ENCODE measurements around the gene CHST12.

The CHST12 gene

DNA sequence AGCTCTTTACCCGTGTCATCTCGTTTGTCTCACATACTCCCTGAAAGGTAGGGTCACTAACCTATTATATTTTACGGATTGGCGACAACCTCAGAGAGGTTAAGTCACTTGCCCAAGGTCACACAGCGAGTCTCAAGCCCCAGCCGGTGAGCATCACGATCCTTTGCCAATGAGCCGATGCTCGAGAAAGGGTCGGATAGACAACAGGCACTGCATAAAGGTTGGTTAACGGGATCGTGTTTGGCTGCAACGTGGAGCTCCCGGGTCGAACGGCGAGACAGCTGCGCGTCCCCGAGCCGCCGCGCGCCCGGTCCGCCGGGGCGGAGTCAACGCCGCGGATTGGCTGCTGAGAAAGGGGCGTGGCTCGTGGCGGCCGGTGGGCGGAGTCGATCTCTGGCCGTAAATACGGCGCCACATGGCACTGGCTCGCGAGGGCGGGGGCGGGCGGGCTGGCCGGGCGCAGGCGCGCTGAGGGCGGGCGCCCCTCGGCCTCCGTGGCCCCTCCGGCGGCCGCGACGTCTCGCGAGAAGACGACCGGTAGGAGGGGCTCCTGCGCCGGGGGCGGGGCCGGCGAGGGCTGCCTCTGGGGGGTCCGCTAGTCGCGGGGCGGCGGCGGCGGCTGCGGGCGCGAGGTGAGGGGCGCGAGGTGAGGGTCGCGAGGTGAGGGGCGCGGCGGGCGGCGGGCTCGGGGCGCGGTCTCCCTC is at the start of gene CHST12:
TSS of gene CHST12 (plus strand) at position 598 of the 704 bp plus-strand sequence. CDS start 29,029 bp downstream, outside the sequence.
- Histone ChIP-seq H3K36me3 (ENCODE audit: control insufficient read depth, insufficient read depth, low read length) (no peaks in the 10 kb centered on the region), H3K9me3 (ENCODE audit: control insufficient read depth, insufficient read depth, low read length) (no peaks in the 10 kb centered on the region), H3K27me3 (ENCODE audit: control insufficient read depth, insufficient read depth, low read length) (no peaks in the 10 kb centered on the region), H3K4me3 (ENCODE audit: low read depth, low read length) (peak within 1 kb of the TSS; percentile 95), H3K9ac (ENCODE audit: low read depth, low read length) (peak within 1 kb of the TSS; percentile 54), H3K4me1 (ENCODE audit: control insufficient read depth, insufficient read depth, low read length) (peaks cover 6% of the 10 kb centered on the region)

DNA sequence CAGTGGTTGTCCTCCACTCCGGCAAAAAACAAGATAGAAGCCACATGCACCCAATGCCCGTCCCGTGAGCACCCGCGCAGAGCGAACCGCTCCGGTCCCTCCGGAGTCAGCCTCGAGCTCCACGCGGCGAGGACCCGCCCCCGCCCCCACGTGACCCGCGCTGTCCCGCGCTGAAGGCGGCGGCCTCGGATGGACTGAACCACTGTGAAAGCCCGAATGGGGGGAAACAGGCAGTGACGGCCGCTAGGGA is 49.5 kb upstream of the CHST12 start:
- H3K9ac ChIP-seq (ENCODE audit: low read depth, low read length) = peak overlapping the region; percentile 98
- H3K36me3 ChIP-seq (ENCODE audit: control insufficient read depth, insufficient read depth, low read length) = peaks cover 15% of the 10 kb centered on the region
- H3K27me3 ChIP-seq (ENCODE audit: control insufficient read depth, insufficient read depth, low read length) = no peaks in the 10 kb centered on the region
- H3K4me1 ChIP-seq (ENCODE audit: control insufficient read depth, insufficient read depth, low read length) = peaks cover 2% of the 10 kb centered on the region
- H3K9me3 ChIP-seq (ENCODE audit: control insufficient read depth, insufficient read depth, low read length) = no peaks in the 10 kb centered on the region
- peak overlapping the region; percentile 83 for H3K4me3 ChIP-seq (ENCODE audit: low read depth, low read length)

- no peaks in the 10 kb centered on the region for H3K9me3 ChIP-seq (ENCODE audit: control insufficient read depth, insufficient read depth, low read length)
- H3K36me3 ChIP-seq (ENCODE audit: control insufficient read depth, insufficient read depth, low read length) = peaks cover 20% of the 10 kb centered on the region
- peak within 1 kb of the TSS; percentile 98 for H3K9ac ChIP-seq (ENCODE audit: low read depth, low read length)
- H3K4me1 ChIP-seq (ENCODE audit: control insufficient read depth, insufficient read depth, low read length) = peaks cover 2% of the 10 kb centered on the region
- no peaks in the 10 kb centered on the region for H3K27me3 ChIP-seq (ENCODE audit: control insufficient read depth, insufficient read depth, low read length)
- H3K4me3 ChIP-seq (ENCODE audit: low read depth, low read length) = peak within 1 kb of the TSS; percentile 83
These were observed 49.0 kb upstream of the CHST12 start, which contains the start of gene EIF3B for GRCh38 chr7:2354186-2354938. TSS of gene EIF3B (plus strand) at chr7:2354827. CDS start at chr7:2354922, 95 bp downstream.

GRCh38 chr7:2354939-2355704 is 48.3 kb upstream of the CHST12 start:
- H3K9me3 ChIP-seq (ENCODE audit: control insufficient read depth, insufficient read depth, low read length) = no peaks in the 10 kb centered on the region
- H3K36me3 ChIP-seq (ENCODE audit: control insufficient read depth, insufficient read depth, low read length) = peaks cover 20% of the 10 kb centered on the region
- peak overlapping the region; percentile 96 for H3K9ac ChIP-seq (ENCODE audit: low read depth, low read length)
- H3K4me1 ChIP-seq (ENCODE audit: control insufficient read depth, insufficient read depth, low read length) = peaks cover 2% of the 10 kb centered on the region
- no peaks in the 10 kb centered on the region for H3K27me3 ChIP-seq (ENCODE audit: control insufficient read depth, insufficient read depth, low read length)
- H3K4me3 ChIP-seq (ENCODE audit: low read depth, low read length) = peak overlapping the region; percentile 83

- Histone ChIP-seq H3K27me3 (ENCODE audit: control insufficient read depth, insufficient read depth, low read length) (no peaks in the 10 kb centered on the region), H3K36me3 (ENCODE audit: control insufficient read depth, insufficient read depth, low read length) (peaks cover 23% of the 10 kb centered on the region), H3K4me1 (ENCODE audit: control insufficient read depth, insufficient read depth, low read length) (peaks cover 2% of the 10 kb centered on the region), H3K9ac (ENCODE audit: low read depth, low read length) (peak overlapping the region; percentile 96), H3K4me3 (ENCODE audit: low read depth, low read length) (peak overlapping the region; percentile 83), H3K9me3 (ENCODE audit: control insufficient read depth, insufficient read depth, low read length) (no peaks in the 10 kb centered on the region)
These were observed 47.8 kb upstream of the CHST12 start for GRCh38 chr7:2355705-2356008.

- H3K9ac ChIP-seq (ENCODE audit: low read depth, low read length) = no peak overlapping the region
- H3K4me3 ChIP-seq (ENCODE audit: low read depth, low read length) = no peak overlapping the region
These were observed 46.2 kb upstream of the CHST12 start for GRCh38 chr7:2357165-2357564.

GRCh38 chr7:2357571-2357970 is 45.8 kb upstream of the CHST12 start:
- Histone ChIP-seq H3K27me3 (ENCODE audit: control insufficient read depth, insufficient read depth, low read length) (no peaks in the 10 kb centered on the region), H3K9me3 (ENCODE audit: control insufficient read depth, insufficient read depth, low read length) (no peaks in the 10 kb centered on the region), H3K4me1 (ENCODE audit: control insufficient read depth, insufficient read depth, low read length) (peaks cover 2% of the 10 kb centered on the region), H3K36me3 (ENCODE audit: control insufficient read depth, insufficient read depth, low read length) (peaks cover 36% of the 10 kb centered on the region), H3K4me3 (ENCODE audit: low read depth, low read length) (no peak overlapping the region), H3K9ac (ENCODE audit: low read depth, low read length) (no peak overlapping the region)

More at GRCh38 chr7:2357165-2357564, 46.2 kb upstream of the CHST12 start:
- Histone ChIP-seq H3K27me3 (ENCODE audit: control insufficient read depth, insufficient read depth, low read length) (no peaks in the 10 kb centered on the region), H3K4me1 (ENCODE audit: control insufficient read depth, insufficient read depth, low read length) (peaks cover 2% of the 10 kb centered on the region), H3K9me3 (ENCODE audit: control insufficient read depth, insufficient read depth, low read length) (no peaks in the 10 kb centered on the region), H3K36me3 (ENCODE audit: control insufficient read depth, insufficient read depth, low read length) (peaks cover 32% of the 10 kb centered on the region)

DNA sequence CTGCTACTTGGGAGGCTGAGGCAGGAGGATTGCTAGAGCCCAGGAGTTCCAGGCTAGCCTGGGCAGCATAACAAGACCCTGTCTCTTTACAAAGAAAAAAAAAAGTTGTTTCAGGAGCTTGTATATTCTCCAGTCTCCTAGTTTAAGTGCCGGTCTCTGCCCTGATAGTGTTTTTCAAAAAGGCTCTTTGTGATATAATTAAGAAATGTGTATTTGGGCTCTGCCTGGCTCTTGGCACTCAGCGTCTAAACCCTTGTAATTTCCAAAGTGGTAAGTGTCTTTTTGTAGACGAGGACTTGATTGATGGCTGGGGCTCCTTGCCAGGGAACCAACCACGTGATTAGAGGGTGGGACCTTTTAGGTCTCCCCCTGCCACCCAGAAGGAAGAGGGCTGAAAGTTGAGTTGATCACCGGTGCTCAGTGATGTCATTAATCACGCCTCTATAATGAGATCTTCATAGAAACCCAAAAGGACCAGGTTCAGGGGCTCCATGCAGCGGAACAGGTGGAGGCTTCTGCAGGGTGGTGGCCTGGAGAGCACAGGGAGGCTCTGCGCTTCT is 44.4 kb upstream of the CHST12 start:
- Histone ChIP-seq H3K36me3 (ENCODE audit: control insufficient read depth, insufficient read depth, low read length) (peaks cover 49% of the 10 kb centered on the region), H3K4me1 (ENCODE audit: control insufficient read depth, insufficient read depth, low read length) (peaks cover 2% of the 10 kb centered on the region), H3K9me3 (ENCODE audit: control insufficient read depth, insufficient read depth, low read length) (no peaks in the 10 kb centered on the region), H3K9ac (ENCODE audit: low read depth, low read length) (no peak overlapping the region), H3K27me3 (ENCODE audit: control insufficient read depth, insufficient read depth, low read length) (no peaks in the 10 kb centered on the region), H3K4me3 (ENCODE audit: low read depth, low read length) (no peak overlapping the region)

DNA sequence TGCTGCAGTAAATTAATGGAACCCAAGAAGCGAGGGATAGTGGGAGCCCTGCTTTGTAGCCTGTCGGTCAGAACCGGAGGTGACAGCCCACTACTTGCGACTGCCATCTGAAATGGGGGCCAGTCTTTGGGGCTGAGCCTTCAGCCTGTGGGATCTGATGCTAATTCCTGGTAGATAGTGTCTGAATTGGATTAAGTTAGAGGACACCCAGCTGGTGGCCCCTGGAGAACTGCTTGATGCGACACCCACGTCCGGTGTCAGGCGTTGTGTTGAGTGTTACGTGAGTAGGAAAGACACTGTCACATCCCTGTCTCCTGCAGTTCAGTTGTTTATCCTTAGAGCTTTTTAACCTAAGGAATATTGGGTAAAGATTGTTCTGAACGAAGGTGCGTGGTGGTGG is 43.8 kb upstream of the CHST12 start:
- no peaks in the 10 kb centered on the region for H3K9me3 ChIP-seq (ENCODE audit: control insufficient read depth, insufficient read depth, low read length)
- H3K4me3 ChIP-seq (ENCODE audit: low read depth, low read length) = no peak overlapping the region
- peaks cover 54% of the 10 kb centered on the region for H3K36me3 ChIP-seq (ENCODE audit: control insufficient read depth, insufficient read depth, low read length)
- H3K27me3 ChIP-seq (ENCODE audit: control insufficient read depth, insufficient read depth, low read length) = no peaks in the 10 kb centered on the region
- no peak overlapping the region for H3K9ac ChIP-seq (ENCODE audit: low read depth, low read length)
- peaks cover 2% of the 10 kb centered on the region for H3K4me1 ChIP-seq (ENCODE audit: control insufficient read depth, insufficient read depth, low read length)

DNA sequence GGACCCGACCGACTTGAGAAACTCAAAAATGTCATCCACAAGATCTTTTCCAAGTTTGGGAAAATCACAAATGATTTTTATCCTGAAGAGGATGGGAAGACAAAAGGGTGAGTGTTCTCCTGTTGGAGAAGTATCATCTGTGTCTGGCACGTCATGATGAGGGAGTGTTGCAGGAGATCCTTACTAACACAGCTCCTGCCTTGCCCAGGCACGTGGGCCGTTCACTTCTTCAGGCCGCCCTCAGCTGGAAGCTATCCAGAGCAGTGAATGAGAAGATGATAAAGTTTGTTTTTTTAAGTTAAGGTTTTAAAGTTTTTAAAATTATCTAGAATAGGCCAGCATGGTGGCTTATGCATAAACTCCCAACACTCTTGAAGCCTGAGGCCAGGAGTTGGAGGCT is 42.6 kb upstream of the CHST12 start:
- Histone ChIP-seq H3K4me1 (ENCODE audit: control insufficient read depth, insufficient read depth, low read length) (peaks cover 2% of the 10 kb centered on the region), H3K9ac (ENCODE audit: low read depth, low read length) (no peak overlapping the region), H3K4me3 (ENCODE audit: low read depth, low read length) (no peak overlapping the region), H3K9me3 (ENCODE audit: control insufficient read depth, insufficient read depth, low read length) (no peaks in the 10 kb centered on the region), H3K36me3 (ENCODE audit: control insufficient read depth, insufficient read depth, low read length) (peaks cover 57% of the 10 kb centered on the region), H3K27me3 (ENCODE audit: control insufficient read depth, insufficient read depth, low read length) (no peaks in the 10 kb centered on the region)

- Histone ChIP-seq H3K9me3 (ENCODE audit: control insufficient read depth, insufficient read depth, low read length) (no peaks in the 10 kb centered on the region), H3K27me3 (ENCODE audit: control insufficient read depth, insufficient read depth, low read length) (no peaks in the 10 kb centered on the region), H3K4me3 (ENCODE audit: low read depth, low read length) (no peak overlapping the region), H3K4me1 (ENCODE audit: control insufficient read depth, insufficient read depth, low read length) (peaks cover under 1% of the 10 kb centered on the region), H3K9ac (ENCODE audit: low read depth, low read length) (no peak overlapping the region), H3K36me3 (ENCODE audit: control insufficient read depth, insufficient read depth, low read length) (peaks cover 72% of the 10 kb centered on the region)
These were observed 40.9 kb upstream of the CHST12 start for GRCh38 chr7:2362385-2363088.

Data from iPS-15b (cell line).